Stomach (tissue), 9 donors: ENCODE results near the gene LRRC8B. TPM values are rescaled to one million over a fixed set of nuclear protein-coding genes. Genes with fewer than 3 reads are reported as not detected.

Experiments used
- DNase-seq, 2 donors: peaks; one replicate each; pipeline versions ENCODE4 v3.0.0 to v3.0.0-alpha.2; 2013 to 2019
- H3K27ac ChIP-seq, 5 donors: fragments of 200-600 bp in 4 of 5; sonication (generic) in 4 of 5; one replicate each; pipeline ENCODE4 v1.5.1; 2013 to 2019; ENCODE audit warnings: mild to moderate bottlenecking in 1 of 5, moderate library complexity in 1 of 5
- H3K27me3 ChIP-seq, 3 donors: fragments of 200-600 bp; sonication (generic); one replicate each; pipeline ENCODE4 v1.5.1; 2017 to 2019; ENCODE audit warnings: mixed run types in 1 of 3
- H3K36me3 ChIP-seq, 4 donors: fragments of 200-600 bp; sonication (generic); 1 replicate in 3 of 4; 2 replicates in 1 of 4; pipeline ENCODE4 v1.5.1; 2016 to 2019
- H3K4me1 ChIP-seq, 4 donors: fragments of 200-600 bp; sonication (generic); one replicate each; pipeline ENCODE4 v1.5.1; 2016 to 2019
- H3K4me3 ChIP-seq, 4 donors: fragments of 200-600 bp; sonication (generic) in 3 of 4; one replicate each; pipeline ENCODE4 v1.5.1; 2016 to 2019; ENCODE audit warnings: mild to moderate bottlenecking in 1 of 4
- H3K9me3 ChIP-seq, 4 donors: fragments of 200-600 bp; sonication (generic); one replicate each; pipeline ENCODE4 v1.5.1; 2016 to 2019
- CTCF ChIP-seq, 7 experiments: fragments of 450-650 bp in 4 of 7; fragments of 200-600 bp in 3 of 7; sonication (generic) in 3 of 7; IDR thresholded peaks; one replicate each; pipeline ENCODE4 v1.5.1; 2016 to 2019; ENCODE audit warnings: antibody characterized with exemption in 7 of 7, control low read depth in 2 of 7, mild to moderate bottlenecking in 1 of 7
- EP300 ChIP-seq: sonication (generic); formaldehyde crosslinking; IDR thresholded peaks from one replicate; pipeline ENCODE4 v1.6.1; 2017; ENCODE audit warnings: antibody characterized with exemption
- POLR2A ChIP-seq, 4 donors: fragments of 450-650 bp; IDR thresholded peaks; one replicate each; pipeline ENCODE4 v1.6.1; 2016; ENCODE audit warnings: antibody characterized with exemption in 4 of 4, control low read depth in 2 of 4, mild to moderate bottlenecking in 1 of 4, moderate library complexity in 1 of 4
- POLR2AphosphoS5 ChIP-seq, 3 donors: sonication (generic); formaldehyde crosslinking; IDR thresholded peaks; one replicate each; pipeline ENCODE4 v1.6.1; 2016; ENCODE audit warnings: antibody characterized with exemption in 3 of 3
- WGBS, 5 donors: extraction: QIAGEN DNeasy Blood & Tissue Kit in 3 of 5; methylation state at CpG; one replicate each; pipeline versions ENCODE4 v1.1.5 to v1.1.7; 2013 to 2018; 5-methylcytosine and 5-hydroxymethylcytosine counted together
- intact Hi-C: fragments of 100-400 bp; cut with DNase I; formaldehyde crosslinking; loops from one replicate; pipeline ENCODE4 v1.15.1; 2023; ENCODE audit warnings: low total_unique reads
- polyA plus RNA-seq, 3 donors: library from polyadenylated mRNA; stranded (reverse); fragments of 200-250 nt; gene quantifications; one replicate each; pipeline ENCODE4 v1.2.3, GENCODE V29; 2013
- total RNA-seq, 5 donors: library from RNA; depleted of rRNA; stranded (reverse); fragments of >200 nt; gene quantifications; one replicate each; pipeline versions ENCODE4 v1.1.0 to v1.2.3, GENCODE V29; 2014 to 2016
- donor health status: healthy with polysubstance abuse.
- donor health status: Bipolar disorder and iron deficiency.
- donor health status: healthy.

The LRRC8B gene
- total and polyA plus RNA-seq, 8 donors = 1.2 to 27.4 (median 7.1) TPM

DNA sequence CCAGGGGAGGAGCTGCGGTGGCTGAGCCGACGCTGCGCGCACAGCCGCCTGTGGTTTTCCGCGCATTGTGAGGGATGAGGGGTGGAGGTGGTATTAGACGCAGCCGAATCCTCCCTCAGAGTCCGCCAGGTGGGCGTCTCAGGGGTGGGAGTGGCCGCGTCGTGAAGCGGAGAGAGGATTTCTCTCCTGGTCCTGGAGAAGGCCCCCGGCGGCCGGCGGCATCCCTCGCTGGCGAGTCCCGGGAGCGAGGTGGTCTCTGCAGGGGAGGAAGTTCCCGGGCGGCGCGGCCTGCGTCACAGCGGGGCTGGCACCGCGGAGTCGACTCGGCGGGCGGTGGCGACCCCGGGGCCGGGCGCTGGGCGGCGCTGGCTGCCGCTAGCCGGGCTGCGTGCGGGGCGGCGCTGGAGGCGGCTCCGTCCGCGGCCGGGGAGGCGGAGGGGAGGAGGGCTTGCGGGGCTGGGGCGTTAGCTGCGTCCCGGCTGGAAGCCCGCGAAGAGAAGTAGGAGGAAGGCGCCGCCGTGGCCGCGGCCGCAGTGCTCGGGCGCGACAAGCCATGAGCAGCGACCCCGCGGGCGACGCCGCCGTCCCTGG lies 108.1 kb downstream of the LRRC8B start, which contains the start of gene LRRC8C:
Gene LRRC8C, plus strand, starts transcription at position 464 of the 591 bp plus-strand sequence. CDS start 53,354 bp downstream, outside the sequence.
- Histone ChIP-seq H3K4me3 (peak within 1 kb of the TSS; percentile 88 to 91 (median 90)), H3K9me3 (no peaks in the 10 kb centered on the region), H3K36me3 (no peaks in the 10 kb centered on the region), H3K4me1 (peaks cover 5 to 38% (median 22%) of the 10 kb centered on the region in 4 donors), H3K27ac (peak within 1 kb of the TSS; percentile 75 to 89 (median 88)), H3K27me3 (no peaks in the 10 kb centered on the region)
- TF ChIP-seq POLR2A (IDR thresholded peaks at IDR 0.05) (no peak), CTCF (IDR thresholded peaks at IDR 0.05) (peak in 1 of 7 experiments; percentile 62), EP300 (no peak)
- peak; percentile 75 to 95 for DNase-seq
- WGBS, 5 donors = 0 to 1% (median 0%) methylated on average over 16 to 76 of the region's 76 CpGs
- intact Hi-C loops = no loop called here

DNA sequence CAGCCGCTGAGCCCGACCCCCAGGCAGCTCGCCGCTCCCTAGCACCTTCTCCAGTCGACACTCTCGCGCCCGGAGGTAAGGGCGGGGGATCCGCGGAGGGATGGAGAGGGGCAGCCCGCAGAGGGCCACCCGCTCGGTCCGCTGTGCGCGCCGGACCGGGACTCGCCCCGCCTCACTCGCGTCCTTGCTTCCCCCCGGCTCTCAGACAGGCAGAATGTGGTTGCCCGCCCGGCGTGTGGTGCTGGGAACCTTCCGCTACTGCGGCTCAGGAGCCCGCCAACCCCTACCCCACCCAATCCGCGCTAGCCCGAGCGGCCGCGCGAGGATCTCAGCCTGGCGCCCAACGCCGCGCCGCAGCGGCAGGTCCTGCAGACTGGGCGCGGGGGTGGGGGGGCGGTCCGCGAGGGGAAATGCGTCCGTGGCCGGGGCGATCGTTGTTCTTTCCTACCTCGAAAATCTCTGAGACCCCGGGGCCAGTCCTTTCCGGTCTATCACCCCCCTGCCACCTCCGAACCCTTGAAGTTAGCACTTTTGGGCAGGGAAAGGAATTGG lies 108.7 kb downstream of the LRRC8B start:
- WGBS, 5 donors = 0 to 1% (median 0%) methylated on average over 28 to 57 of the region's 57 CpGs
- Histone ChIP-seq H3K4me1 (peaks cover 5 to 38% (median 22%) of the 10 kb centered on the region in 4 donors), H3K4me3 (peak overlapping the region; percentile 88 to 91 (median 90)), H3K36me3 (no peaks in the 10 kb centered on the region), H3K27me3 (no peaks in the 10 kb centered on the region), H3K9me3 (no peaks in the 10 kb centered on the region), H3K27ac (peak overlapping the region; percentile 75 to 89 (median 88))
- TF ChIP-seq CTCF (IDR thresholded peaks at IDR 0.05) = no peak
- no peak for TF ChIP-seq EP300
- TF ChIP-seq POLR2AphosphoS5 (IDR thresholded peaks at IDR 0.05) = no peak
- no peak for TF ChIP-seq POLR2A (IDR thresholded peaks at IDR 0.05)
- peak; percentile 49 to 81 for DNase-seq
- intact Hi-C loops = no loop called here

DNA sequence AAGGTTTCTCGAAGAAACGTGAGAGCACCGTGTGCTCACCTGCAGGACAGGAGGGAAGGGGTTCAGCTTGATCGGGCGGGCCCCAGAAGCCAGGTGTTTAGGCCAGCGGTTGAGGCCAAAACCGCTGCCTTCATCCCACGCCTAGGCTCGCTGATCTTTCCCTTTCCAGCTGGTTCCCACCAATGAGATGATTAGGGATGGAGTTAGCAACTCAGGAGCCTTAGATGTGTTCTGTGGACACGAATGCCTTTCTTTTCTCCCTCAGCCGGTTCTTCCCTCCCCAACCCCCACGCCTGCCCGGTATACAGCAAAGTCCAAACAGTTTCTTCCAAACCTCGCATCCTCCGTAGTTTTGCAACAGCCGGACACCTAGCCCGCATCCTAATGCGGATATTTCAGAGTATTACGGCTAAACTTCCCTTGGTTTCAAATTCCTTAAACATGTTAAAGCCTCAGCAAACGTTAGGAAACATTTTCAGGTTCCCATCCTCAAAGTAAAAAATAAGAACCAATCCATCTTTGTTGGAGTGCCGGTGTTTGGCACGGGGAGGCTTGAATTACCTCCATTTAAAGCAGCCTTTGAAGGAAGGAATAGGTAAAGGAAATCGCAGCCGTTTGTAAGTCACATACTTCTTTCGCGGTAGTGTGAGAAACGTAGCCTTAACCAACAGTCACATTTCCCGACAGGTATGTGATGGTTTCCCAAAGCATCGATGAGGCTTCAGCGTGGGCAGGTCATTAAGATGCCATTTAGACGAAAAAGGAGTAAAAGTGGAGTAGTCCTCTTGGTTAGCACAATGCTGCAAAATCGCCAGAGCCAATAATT lies 109.4 kb downstream of the LRRC8B start:
- no peaks in the 10 kb centered on the region for H3K9me3 ChIP-seq
- H3K4me3 ChIP-seq = peak overlapping the region; percentile 88 to 91 (median 90)
- intact Hi-C loops = no loop called here
- H3K27me3 ChIP-seq = no peaks in the 10 kb centered on the region
- no peaks in the 10 kb centered on the region for H3K36me3 ChIP-seq
- peaks cover 5 to 38% (median 22%) of the 10 kb centered on the region in 4 donors for H3K4me1 ChIP-seq
- DNase-seq = peak in 1 of 2 donors; percentile 52
- WGBS, 5 donors = 9 to 13% (median 10%) methylated on average over 32 of the region's 32 CpGs
- no peak for TF ChIP-seq CTCF (IDR thresholded peaks at IDR 0.05)
- no peak for TF ChIP-seq POLR2AphosphoS5 (IDR thresholded peaks at IDR 0.05)
- TF ChIP-seq POLR2A (IDR thresholded peaks at IDR 0.05) = no peak
- TF ChIP-seq EP300 = no peak
- H3K27ac ChIP-seq = peak overlapping the region; percentile 75 to 89 (median 88)
